Daoy (cell line): ENCODE results near the gene ACSF3. TPM values are rescaled to one million over a fixed set of nuclear protein-coding genes. Genes with fewer than 3 reads are reported as not detected.
"Not testable (repeated sequence)": the region's sequence is repeated elsewhere in the genome, so short reads cannot be mapped to it uniquely, and the experiment has no call there.

Source experiments
- DNase-seq: peaks from one replicate; pipeline ENCODE4 v3.0.0-alpha.2; 2015; ENCODE audit warnings: low read depth
- total RNA-seq: library from RNA; depleted of rRNA; stranded (reverse); fragments of >200 nt; shearing (Covaris generic); gene quantifications from 2 replicates; pipeline ENCODE4 v1.2.3, GENCODE V29; 2014

The ACSF3 gene
- total RNA-seq, 1 experiment from 2014 or later: 13.4 TPM

GRCh38 chr16:89073346-89074071, 20.1 kb upstream of the ACSF3 start:
- DNase-seq: peak; percentile 42

DNA sequence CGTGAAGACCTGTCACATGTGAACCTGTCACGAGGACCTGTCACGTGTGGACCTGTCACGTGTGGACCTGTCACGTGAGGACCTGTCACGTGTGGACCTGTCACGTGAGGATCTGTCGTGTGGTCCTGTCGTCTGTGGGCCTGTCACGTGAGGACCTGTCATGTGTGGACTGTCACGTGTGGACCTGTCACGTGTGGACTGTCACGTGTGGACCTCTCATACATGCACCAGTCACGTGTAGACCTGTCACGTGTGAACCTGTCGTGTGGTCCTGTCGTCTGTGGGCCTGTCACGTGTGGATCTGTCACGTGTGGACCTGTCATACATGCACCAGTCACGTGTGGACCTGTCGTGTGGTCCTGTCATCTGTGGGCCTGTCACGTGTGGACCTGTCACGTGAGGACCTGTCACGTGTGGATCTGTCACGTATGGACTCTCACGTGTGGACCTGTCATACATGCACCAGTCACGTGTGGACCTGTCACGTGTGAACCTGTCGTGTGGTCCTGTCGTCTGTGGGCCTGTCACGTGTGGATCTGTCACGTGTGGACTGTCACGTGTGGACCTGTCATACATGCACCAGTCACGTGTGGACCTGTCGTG, 19.5 kb upstream of the ACSF3 start:
- not testable (repeated sequence) for DNase-seq

- DNase-seq: no peak
Observed at GRCh38 chr16:89074803-89075688, 18.6 kb upstream of the ACSF3 start.

- DNase-seq: no peak
Observed at GRCh38 chr16:89076159-89076558, 17.5 kb upstream of the ACSF3 start.

DNA sequence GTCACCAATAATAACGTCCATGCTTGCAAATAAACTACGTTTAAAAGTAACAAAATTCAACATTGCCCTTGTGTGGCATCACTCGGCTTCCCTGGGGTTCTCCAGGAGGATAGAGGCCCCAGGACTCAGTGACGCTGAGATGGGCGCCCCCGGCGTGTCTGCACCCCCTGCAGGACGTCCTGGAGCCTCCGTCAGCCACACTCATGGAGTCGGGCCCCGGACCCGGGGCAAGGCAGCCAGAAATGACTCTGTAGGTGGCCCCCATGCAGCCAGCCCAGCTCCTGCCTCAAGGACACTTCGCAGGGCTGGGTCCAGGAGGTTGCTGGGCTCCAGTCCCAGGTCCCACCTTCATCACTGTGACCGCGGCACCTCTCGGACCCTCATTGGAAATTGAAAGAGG, 16.6 kb upstream of the ACSF3 start:
- no peak for DNase-seq

DNA sequence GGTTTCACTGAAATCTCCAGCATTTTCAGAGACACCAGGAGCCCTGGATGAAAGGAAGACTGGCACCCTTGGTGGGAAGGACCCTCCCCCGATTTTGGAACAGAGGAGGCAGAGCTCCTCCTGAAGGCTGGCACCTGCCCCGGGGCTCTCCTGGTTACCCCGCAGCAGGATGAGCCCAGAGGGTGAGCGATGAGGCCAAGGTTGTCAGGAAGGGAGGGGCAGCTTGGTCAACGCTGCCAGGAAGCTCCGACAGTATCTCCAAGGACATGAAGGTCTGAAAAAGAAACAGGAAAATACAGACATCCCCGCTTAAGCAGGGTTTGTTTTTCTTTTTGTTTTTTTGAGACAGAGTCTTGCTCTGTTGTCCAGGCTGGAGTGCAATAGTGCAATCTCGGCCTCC, 15.5 kb upstream of the ACSF3 start:
- DNase-seq: no peak

DNA sequence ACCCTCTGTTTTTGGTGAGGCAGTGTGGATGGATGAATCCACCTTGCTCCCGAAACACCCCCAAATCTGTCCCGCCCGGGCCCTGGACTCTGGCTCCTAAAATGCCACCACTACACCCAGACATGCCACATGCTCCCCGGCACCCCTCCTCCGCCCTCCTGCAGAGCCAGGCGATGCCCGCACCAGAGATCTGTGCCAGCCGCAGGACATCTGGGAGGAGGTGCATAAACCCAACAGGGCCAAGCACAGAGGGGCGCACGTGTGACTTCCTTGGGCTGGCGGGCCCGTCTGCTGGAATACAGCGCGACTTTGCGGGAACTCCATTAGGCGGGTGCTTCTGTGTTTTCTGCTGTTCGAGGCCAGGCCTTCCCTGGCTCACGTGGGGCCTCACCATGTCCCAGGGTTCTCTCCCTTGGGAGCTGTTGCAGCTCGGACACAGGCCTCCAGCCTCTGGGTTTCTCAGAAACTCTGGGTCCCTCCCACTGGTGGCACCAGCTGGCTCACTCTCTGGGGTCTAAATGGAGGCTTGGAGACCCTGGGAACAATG, 14.1 kb upstream of the ACSF3 start:
- DNase-seq: no peak

- DNase-seq: no peak
Observed at GRCh38 chr16:89080196-89080853, 13.3 kb upstream of the ACSF3 start.

DNA sequence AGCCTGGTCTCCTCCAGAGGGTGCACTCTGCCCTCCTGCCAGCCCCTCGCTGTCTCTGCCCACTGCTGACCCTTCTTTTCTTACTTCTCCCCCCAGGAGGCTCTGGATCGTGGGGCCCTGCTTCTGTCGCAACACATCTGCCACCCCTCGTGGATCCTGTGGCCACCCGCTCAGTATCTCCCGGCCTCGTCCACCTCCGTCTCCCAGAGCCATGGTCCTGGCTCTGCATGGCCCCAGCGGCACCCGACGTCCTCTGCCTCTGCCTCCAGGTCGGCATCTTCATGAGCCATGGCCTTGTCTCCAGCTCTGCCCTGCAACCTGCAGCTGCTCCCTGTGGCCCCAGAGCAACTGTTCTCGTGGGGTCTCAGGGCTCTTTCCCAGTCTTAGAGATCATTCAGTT, 12.1 kb upstream of the ACSF3 start:
- DNase-seq: no peak

GRCh38 chr16:89084411-89084810, 9.2 kb upstream of the ACSF3 start:
- no peak for DNase-seq

DNA sequence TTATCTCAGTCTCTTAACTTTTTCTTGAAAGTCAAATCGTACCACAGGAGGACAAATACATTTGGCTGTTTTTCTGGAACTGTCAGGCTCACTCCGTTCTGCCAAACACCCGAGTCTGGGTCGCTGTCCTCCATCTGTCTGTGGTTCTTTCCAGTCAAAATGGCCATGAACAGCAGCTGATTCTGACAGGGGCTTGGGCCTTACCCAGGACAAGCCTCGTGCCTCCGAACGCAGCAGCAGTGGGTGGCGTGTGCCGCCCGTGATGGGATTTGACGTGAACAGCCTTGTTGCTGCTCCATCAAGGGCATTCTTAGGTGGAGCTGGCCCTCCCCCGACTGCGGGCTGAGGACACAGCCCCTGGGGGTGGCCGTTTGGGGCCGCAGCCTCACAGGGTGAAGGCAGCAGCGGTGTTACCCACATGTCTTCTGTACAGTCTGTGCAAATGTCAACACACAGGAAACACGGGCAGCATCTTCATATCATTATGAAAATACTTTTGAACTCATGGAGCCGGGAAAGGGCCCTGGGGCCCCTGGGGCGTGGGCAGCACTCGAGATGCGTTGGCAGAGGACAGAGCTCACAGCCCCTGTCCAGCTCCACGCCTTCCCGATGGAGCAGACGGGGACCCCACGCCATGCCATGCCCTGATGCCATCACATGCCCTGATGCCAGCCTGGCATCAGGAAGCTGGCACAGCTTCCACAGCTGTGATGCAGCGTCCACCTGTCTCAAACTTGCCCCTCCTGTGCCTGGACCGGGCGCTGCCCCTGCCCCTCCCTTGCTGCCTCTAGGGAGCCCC, 8.6 kb upstream of the ACSF3 start:
- no peak for DNase-seq

- no peak for DNase-seq
Observed at GRCh38 chr16:89085755-89086154, 7.9 kb upstream of the ACSF3 start.

- DNase-seq: no peak
Observed at GRCh38 chr16:89087922-89088497, 5.6 kb upstream of the ACSF3 start.

- DNase-seq: no peak
Observed at GRCh38 chr16:89089120-89089519, 4.5 kb upstream of the ACSF3 start.

- no peak for DNase-seq
Observed at GRCh38 chr16:89090182-89090630, 3.4 kb upstream of the ACSF3 start.

DNA sequence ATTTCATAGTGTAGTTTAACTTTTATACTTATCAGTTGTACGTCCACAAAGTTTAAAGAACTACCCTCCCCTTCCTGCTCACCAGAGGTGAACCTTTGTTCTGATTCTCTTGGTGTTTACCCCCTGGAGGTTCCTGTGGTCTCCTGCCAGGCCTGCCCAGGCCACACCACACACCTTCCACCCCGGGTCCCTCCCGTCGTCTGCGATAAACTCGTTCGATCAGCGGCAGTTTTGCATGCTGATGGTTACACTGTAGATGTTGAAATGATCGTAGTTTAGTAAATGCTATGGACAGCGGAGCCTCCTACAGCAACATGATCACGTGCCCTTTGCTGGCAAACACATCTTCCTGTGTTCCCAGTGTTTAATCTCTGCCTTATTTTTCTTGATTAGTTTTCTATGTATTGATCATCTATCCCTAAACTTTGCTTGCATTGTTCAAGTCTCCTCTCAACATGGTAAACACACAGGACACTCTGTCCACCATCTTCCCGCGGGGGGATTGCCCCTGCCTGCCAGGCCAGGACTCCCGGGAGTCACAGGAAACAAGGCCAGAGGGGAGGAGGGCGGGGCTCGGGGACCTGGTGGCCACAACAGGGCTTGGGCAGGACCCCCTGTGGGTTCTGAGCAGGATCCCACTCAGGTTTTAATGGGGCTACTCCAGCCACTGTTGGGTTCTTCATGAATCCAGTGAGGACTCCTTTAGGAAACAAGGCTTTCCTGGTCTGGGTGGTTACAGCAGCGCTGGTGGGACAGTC, 2.8 kb upstream of the ACSF3 start:
- DNase-seq: no peak

DNA sequence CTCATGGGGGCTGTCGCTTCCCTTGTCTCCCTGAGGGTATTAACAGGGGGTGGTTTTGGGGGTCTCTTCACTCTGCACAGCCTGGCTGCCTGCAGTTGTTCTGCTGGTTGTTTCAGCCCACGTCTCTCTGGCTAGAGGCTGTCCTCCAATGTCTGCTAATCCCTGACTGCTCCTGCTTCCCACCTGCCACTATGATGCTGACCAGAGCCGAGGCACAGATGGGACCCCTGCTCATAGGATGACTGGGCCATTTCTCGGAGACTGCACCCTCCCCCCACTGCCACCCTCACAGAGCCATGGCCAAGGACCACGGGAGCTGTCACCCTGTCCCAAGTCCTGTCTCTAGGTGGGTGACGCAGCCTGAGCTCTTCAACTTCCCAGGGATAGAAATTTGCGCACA, 1.6 kb upstream of the ACSF3 start:
- no peak for DNase-seq

GRCh38 chr16:89093252-89093601, 425 bp upstream of the ACSF3 start:
- DNase-seq: not testable (repeated sequence)

- peak; percentile 22 for DNase-seq
Observed at GRCh38 chr16:89094252-89094879, 714 bp downstream of the ACSF3 start.
